NCI-H510A treated with DMSO at 0.1 percent for 48 hours (cell line): ENCODE data around the gene PET117.
"Not testable (repeated sequence)": the region's sequence is repeated elsewhere in the genome, so short reads cannot be mapped to it uniquely, and the experiment has no call there.

Experiments used
- DNase-seq: peaks from one replicate; lab custom pipeline; 2025; lab: John Stamatoyannopoulos, UW

Gene PET117

GRCh38 chr20:18164356-18164755, 26.7 kb downstream of the PET117 start:
- no peak for DNase-seq

- DNase-seq: no peak
These were observed 27.9 kb downstream of the PET117 start for GRCh38 chr20:18165553-18165952.

DNA sequence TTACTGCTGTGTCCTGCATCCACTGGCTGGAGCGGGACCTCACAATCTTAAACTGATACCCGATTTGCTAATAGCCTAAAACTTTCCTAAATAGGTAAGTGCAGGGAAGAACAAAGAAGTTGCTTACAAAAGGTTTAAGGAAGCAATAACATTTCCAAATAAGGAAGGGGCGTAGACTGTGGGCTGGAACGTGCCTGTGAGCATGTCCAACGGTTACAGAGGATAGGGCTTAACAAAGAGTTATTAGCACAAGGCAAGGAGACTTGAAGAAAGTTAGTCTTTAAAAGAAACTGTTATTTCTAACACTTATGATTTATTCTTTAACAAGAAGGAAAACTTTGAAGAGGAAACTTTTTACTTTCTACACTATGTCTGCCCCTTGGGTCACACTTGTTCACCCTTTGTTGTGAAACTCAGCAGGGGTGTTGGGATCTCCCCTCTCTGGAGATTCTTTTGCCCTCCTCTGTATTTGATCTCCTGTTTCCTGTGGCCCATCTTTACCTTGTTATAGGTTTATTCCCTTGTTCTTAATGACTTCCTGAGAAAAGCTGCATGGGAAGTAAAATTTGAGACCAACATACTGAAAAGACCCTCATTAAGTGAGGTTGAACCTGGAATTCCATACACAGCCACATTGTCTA, 28.7 kb downstream of the PET117 start:
- no peak for DNase-seq

GRCh38 chr20:18166950-18167349, 29.3 kb downstream of the PET117 start:
- DNase-seq: no peak

DNA sequence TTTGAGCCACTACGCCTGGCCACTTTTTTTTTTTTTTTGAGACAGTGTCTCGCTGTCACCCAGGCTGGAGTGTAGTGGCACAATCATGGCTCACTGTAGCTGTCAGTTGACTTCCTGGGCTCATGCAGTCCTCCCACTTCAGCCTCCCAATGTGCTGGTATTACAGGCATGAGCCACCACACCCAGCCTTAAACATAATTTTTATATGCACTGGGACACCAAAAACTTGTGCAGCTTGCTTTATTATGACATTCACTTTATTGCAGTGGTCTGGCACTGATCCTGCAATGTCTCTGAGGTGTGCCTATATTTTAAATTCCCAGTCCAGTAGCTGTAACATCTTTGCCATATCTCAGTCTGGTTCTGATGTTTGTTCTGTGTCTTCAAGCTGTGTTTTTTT, 34.7 kb downstream of the PET117 start:
- no peak for DNase-seq

DNA sequence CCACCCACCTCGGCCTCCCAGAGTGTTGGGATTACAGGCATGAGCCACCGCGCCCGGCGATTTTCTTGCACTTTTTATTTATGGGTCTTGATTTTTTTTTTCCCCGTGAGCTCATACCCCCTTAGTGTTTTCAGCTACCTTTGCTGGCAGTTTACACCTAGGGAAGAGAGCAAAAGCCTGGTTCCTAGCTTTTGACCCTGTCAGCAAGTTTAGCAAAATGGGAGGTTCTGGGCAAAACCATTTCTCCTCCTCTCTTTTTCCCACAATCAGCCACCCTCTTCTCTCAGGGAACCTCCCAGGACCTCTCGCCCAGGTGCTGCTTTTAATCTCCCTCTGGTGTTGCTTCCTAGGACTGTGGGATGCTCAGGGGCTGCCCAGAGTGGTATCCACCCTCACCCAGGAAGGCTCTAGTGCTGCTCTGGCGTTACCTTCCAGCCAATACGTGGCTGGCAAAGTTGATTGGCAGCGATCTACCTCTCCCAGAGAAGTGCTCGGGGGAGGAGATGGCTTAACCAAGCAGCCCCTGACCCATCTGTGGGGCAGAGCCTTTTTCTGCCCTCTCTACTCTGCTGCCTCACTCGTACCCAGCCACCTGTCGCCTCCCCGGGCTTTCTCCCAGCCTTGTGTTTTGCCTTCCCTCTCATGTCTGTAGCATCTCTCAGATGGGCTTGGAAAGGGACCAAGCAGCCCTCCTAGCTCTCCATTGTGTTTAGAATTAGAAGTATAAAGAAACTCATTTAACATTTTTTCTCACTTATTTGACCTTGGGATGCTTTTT, 37.4 kb downstream of the PET117 start:
- no peak for DNase-seq

DNA sequence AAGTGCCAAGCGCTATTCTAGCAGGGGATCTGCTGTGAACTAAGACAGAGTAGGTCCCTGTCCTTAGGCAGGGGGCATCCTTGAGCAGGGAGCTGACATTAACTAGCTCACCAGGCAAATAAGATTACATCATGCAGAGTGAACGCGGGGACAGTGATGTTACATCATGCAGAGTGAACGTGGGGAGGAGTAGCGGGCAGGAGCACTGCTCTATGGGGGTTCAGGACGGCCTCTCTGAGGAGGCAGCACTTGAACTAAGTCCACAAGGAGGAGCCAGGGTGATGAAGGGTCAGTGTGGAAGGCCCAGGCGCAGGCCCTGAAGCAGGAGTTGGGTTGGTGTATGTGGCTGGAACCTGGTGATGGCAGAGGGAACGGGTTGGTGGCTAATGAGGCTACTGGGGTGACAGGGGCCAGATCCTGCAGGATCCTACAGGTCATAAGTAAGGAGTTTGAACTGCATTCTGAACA, 38.7 kb downstream of the PET117 start:
- no peak for DNase-seq

DNA sequence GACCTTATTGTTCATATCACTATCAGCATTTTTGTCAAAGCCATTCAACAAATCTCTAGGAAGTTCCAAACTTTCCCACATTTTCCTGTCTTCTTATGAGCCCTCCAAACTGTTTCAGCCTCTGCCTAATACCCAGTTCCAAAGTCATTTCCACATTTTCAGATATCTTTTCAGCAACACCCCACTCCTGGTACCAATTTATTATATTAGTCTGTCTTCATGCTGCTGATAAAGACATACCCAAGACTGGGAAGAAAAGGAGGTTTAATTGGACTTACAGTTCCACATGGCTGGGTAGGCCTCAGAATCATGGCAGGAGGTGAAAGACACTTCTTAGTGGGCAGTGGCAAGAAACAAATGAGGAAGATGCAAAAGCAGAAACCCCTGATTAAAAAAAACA, 42.7 kb downstream of the PET117 start:
- DNase-seq: not testable (repeated sequence)

- no peak for DNase-seq
These were observed 43.2 kb downstream of the PET117 start for GRCh38 chr20:18180815-18181214.

- no peak for DNase-seq
These were observed 49.4 kb downstream of the PET117 start for GRCh38 chr20:18187020-18187419.

DNA sequence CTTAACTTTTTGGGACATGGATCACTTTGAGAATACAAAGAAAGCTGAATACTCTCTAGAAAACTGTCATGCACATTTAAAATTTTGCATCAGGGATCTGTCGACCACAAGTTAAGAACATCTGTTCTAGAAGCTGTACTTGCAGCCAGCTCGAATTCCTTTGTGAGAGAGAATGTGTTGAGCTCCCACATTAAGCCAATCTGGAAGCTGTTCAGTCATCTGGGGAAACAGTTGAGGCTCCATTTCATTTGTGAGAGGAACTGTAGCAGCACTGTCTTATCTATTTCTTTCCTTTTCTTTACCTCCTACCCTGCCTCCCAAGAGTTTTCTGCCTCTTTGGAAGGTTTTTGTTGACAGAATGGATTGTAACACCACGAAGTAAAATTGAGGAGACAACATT, 50.8 kb downstream of the PET117 start:
- DNase-seq: no peak

DNA sequence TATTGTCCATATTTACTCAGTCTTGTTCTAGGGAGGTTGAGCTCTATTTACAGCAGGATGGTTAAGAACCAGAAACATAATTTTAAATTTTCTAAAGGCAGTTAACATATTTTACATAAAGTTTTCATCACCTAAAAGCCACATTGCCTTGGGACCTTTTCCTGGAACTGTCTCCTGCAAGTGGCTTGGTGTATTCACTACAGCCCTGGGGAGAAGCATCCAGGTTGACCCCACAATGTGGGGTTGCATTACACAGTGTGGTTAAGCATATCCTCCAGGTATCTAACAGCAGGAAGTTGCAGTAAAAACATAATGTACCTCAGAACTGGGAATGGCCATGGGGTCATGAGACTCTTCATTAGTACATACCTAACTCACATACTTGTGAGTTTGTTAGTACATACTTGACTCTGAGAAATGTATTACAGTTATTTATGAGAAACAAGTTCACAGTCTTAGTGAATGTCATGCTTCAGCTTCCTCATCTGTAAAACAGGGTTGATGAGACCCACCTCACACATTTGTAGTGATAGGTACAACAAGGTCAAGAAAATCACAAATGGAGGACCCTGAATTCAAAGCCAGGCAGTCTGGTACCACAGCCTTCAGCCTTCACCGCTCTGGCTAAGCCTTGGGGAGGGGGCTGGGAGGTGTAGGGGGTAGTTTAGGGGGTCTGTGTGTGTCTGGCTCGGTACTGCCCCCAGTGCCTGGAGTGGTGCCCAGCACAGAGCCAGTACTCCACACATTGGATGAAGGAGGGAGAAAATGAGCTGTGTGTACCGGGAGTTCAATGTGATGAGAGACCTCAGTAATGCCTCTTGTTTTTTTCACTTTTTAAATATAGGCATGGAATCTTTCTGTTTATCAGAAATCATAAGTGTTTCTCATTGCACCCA, 52.9 kb downstream of the PET117 start:
- no peak for DNase-seq

- no peak for DNase-seq
These were observed 53.6 kb downstream of the PET117 start for GRCh38 chr20:18191306-18191705.
